Activated T-helper 1 cell treated with anti-CD3 and anti-CD28 coated beads, Interleukin-2, amount 50 U/mL, for 16 hours (primary cell): Measurements from ENCODE around the gene CFAP46.
"Not testable (repeated sequence)": the region's sequence is repeated elsewhere in the genome, so short reads cannot be mapped to it uniquely, and the experiment has no call there.

Experiments
- DNase-seq, 2 donors: peaks; one replicate each; pipeline ENCODE4 v3.0.0-alpha.2; 2020; ENCODE audit warnings: low read depth in 1 of 2, low spot score in 1 of 2

Gene CFAP46

GRCh38 chr10:132846631-132847415 is 95.5 kb downstream of the CFAP46 start:
- DNase-seq, result no peak

DNA sequence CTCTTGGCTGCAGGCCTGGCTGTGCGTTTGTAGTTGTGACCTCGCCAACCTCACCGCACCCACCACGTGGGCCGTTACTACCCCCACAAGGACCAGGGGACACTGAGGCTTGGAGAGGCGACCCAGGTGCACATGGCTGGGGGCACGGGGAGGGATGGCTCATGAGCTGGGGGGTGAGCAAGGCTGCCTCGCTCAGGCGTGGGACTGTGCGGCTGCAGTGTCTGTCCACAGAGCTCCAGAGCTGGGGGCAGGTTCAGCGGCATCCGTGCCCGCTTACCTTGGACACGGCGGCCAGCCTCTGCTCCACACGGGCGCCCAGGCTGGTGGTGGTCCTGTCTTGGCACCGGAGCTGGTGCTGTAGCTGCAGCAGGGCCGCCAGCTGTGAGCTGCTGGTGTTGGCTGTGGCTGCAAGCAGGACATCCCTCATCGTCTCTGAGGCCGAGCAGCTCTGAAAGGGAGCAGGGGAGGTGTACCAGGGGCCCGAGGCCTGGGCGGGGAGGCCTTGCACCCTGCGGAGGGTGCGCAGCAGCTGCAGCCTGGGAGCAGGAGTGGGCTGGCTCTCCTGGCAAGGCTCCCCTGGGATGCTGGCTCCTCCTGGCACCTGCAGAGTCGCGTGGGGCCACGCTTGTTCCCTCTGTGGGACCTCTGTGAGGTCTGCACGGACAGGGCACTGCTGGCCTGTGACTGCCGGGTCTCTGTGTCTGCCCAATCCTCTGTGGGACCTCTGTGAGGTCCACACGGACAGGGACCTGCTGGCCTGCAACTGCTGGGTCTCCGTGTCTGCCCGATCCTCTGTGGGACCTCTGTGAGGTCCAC is 96.4 kb downstream of the CFAP46 start:
- DNase-seq, result no peak

DNA sequence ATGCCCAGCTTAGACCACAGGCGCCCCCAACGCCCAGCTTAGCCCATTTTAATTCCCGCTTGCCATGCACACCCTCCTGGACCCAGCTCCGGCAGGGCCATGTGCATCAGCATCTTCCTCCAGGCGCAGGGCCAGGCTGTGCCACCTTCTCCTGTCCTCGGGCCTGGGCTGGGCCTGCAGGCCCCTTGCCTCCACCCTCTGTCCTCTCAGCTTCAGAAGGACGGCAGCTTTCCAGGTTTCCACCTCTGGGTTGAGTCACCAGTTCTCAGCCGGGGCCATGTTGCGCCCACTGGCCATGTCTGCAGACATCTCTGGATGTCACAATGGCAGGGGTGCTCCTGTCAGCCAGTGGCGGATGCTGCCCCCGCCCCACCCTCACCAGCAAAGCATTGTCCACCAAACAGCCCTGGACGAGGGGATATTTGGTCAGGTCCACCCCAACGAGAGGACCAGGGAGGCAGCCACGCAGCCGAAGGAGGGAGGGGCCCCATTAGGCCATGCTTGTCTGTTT is 97.3 kb downstream of the CFAP46 start:
- no peak for DNase-seq

- DNase-seq, result no peak
Observed at GRCh38 chr10:132844069-132844809, 98.1 kb downstream of the CFAP46 start.

DNA sequence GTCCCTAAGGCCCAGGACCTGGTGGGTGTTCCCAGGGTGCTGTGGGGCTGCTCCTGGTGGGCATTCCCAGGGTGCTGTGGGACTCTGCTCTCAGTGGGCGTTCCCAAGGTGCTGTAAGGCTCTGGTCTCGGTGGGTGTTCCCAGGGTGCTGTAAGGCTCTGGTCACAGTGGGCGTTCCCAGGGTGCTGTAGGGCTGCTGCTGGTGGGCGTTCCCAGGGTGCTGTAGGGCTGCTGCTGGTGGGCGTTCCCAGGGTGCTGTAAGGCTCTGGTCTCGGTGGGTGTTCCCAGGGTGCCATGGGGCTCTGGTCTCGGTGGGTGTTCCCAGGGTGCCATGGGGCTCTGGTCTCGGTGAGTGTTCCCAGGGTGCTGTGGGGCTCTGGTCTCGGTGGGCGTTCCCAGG is 99.1 kb downstream of the CFAP46 start:
- DNase-seq, result not testable (repeated sequence)

GRCh38 chr10:132842397-132842796 is 100.0 kb downstream of the CFAP46 start:
- DNase-seq, result no peak

GRCh38 chr10:132841615-132841975 is 100.8 kb downstream of the CFAP46 start:
- no peak for DNase-seq

DNA sequence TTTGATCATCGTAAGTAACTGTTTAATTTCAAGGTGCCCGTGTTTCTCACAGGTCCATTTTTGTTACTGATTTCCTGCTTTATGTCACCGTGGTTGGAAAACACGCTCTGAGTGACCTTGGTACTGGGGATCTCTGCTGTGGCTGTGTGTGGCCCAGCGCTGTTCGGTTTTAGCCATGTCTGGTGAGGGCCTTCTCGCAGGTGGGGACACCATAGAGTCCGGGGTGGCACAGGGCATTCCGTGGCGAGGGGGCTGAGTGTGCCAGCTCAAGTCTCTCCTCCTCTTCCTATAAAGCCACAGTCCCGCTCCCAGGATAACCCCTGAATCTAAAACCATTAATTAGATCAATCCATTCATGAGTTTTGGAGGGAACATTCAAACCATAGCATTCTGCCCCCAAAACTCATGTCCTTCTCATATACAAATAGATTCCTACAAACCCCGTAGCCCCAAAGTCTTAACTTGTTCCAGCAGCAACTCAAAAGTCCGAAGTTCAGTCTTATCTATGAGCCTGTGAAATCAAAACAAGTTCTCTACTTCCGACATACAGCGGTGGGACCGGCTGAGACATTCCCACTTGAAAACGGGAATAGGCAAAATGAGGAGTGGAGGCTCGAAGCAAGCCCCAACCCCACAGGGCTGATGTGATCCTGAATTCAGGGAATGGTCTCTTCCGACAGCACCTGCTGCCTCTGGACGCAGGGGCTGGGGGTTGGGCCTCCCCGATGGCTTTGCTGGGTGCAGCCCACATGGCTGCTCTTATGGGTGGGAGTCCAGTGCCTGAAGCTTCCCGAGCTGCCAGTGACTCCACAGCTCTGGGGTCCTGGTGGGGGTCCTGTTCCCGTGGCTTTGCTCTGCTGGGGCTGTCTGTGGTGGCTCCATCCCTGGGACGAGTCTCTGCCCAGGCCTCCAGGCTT is 101.4 kb downstream of the CFAP46 start:
- no peak for DNase-seq

GRCh38 chr10:132839061-132839460 is 103.3 kb downstream of the CFAP46 start:
- no peak for DNase-seq

DNA sequence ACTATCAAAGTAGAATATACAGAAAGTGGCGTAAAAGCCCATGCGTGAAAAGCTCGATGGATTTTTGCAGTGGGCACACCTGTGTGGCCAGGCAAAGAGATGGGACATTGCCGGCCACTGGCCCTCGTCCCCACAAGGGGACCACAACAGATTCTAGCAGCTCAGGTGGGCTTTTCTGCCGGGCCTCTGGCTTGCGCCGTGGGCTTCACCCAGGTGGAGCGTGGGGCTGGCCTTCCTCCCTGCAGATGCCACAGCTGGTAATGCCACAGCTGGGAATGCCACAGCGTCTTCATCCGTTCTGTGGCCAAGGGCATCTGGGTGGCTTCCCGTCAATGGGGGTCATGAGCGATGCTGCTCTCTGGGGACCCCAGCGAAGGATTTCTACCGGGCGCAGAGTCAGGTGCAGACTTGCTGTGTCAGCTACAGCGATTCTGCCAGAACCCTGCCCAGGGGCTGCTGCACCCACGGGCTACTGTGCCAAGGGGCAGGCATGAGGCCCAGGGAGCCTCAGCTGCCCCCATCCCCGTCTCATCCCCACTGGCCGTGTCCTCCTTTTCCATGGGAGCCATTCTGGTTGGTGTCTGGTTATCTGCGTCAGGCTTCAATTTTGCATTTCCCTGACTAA is 103.9 kb downstream of the CFAP46 start:
- DNase-seq, result no peak

GRCh38 chr10:132837905-132838304 is 104.5 kb downstream of the CFAP46 start:
- no peak for DNase-seq

GRCh38 chr10:132836832-132837540 is 105.4 kb downstream of the CFAP46 start:
- DNase-seq, result no peak

DNA sequence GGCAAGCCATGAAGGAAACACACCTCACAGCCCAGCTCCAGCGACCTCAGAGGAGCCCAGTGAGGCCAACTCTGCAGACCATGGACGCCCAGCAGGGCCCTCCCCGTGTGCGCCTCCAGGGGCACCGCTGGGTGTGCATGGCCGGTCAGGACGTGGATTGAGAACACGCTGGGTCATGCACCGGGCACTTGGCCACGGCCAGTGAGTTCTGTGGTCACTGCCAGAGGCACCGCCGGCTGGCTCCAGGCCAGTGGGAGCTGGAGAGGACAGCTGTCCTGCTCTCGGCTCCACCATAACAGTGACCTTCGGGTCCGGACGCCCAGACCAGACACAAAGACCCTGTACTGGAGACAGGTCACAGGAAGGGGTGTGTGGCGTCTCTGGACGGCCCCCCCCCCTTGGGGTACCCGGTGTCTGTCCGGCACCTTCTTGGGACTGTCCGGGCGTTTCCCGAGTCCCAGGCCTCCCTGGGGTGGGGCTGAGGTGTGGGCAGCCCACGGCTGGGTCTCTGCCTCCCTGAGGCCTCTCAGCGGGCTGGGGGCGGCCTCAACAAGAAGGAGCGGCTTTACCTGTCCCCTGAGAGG is 106.0 kb downstream of the CFAP46 start:
- DNase-seq, result no peak

DNA sequence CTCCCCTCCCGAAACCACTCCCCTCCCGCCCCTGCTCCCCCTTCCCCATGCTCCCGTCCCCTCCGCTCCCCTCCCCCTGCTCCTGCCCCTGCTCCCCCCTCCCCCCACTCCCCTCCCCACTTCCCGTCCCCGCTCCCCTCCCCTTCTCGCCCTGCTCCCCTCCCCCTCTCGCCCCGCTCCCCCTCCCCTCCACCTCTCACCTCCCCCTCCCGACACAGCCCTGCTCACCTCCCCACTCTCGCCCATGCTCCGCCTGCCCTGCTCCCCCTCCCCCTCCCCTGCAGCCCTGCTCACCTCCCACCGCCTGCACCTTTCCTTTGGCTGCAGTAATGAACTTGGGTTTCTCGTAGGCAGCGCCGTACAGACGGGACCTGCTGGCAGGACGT is 106.5 kb downstream of the CFAP46 start:
- DNase-seq, result no peak

DNA sequence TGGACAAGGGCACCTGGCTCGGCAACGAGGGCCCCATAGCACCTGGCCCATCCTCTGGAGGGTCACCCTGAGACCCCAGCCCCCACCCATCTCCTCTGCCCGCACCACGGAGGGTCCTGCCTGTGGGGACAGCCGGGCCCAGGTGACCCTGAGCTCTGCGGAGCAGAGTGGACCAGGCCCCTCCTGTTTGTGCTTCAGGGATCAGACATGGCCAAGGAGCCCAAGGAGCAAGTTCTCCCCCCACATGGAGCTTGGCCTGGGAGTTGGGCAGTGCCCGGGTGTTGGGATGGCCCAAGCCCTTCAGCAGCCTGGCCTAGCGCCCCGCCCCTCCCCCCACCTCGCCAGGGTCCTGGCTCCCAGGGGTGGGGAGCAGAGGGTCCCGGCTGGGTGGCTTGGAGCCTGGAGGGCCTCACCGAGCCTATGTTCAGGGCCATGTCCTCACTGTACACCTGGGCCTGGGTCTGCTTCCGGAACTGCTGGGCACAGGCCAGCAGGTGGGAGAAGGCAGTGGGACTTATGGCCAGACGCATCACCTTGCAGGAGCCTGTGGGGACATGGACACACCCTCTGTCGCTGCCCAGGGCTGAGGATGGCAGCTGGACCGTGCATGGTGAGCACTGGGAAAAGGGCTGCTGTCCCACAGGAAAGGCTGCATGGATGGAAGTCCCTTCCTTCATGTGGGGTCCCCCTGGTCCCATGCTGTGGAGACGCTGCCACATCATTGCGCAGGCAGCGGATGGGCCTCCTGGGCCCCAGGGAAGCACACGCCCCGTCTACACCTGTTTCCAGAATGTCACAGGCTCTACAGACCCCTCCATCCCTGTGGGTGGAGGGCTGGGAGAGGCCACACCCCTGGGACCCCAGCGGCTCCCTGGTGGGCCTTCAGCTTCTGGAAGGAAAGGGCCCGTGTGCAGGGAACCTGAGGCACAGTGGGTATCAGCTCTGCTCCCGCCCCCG is 107.2 kb downstream of the CFAP46 start:
- no peak for DNase-seq

GRCh38 chr10:132834311-132834761 is 108.0 kb downstream of the CFAP46 start:
- DNase-seq, result no peak

DNA sequence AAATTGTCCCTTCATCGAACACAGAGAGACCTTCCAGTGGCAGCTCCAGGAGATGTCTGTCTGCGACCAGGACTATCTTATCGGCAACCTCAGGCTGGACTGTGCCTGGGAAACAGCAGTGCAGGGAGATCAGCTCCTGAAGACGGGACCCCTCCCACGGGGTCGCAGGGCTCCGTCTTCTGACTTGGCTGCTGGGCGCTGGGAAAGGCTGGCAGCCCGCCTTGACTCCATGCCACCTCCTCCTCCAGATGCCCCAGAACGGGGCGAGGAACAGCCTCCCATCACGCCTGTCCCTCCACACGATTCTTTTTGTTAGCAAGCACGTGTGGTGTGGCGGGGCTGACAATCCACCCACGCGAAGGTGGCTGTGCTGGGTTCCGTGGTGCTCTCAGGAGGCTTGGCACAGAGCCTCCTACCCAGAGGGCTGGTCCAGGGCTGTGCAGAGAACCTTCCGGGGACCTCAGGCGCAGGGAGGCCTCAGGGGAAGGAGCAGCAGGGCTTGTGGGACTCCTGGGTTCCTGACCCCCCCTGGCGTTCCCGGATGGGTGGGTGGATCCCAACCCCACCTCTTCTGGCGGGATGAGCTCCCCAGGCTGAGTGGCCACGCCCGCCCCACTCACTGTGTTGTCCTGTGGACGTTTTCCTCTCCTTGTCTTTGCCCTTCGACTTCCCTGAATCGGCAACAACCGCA is 108.8 kb downstream of the CFAP46 start:
- no peak for DNase-seq
